Endothelial cell of umbilical vein (primary cell): ENCODE data around the gene CCDC82. TPM values are rescaled to one million over a fixed set of nuclear protein-coding genes. Genes with fewer than 3 reads are reported as not detected.

Experiments used
- BruUV-seq: library from RNA; stranded (reverse); fragments of 400-500 nt; replicated peaks from 2 replicates; lab custom pipeline; 2021; lab: Mats Ljungman, UMichigan
- CTCF ChIA-PET: fragments of 300-600, 350-600 bp; sonication (Branson Sonifier 250); formaldehyde crosslinking; loops from one replicate; lab custom pipeline; 2021; ENCODE audit warnings: antibody characterized with exemption, inconsistent platforms; lab: Charles Lee
- POLR2A ChIA-PET: fragments of 300-600, 350-600 bp; sonication (Branson Sonifier 250); formaldehyde crosslinking; loops from one replicate; lab custom pipeline; 2021; ENCODE audit warnings: antibody characterized with exemption, inconsistent platforms; lab: Charles Lee
- DNase-seq: peaks from one replicate; pipeline ENCODE4 v3.0.0-alpha.2; 2011; ENCODE audit warnings: low read depth, low spot score
- FAIRE-seq: peaks from 2 replicates; lab custom pipeline; 2011; peaks lifted over from hg19 to GRCh38; lab: Jason Lieb, UNC
- H2AFZ ChIP-seq: 2 replicates; pipeline ENCODE4 v1.6.0; 2012; ENCODE audit warnings: low read depth, low read length, control low read depth, inconsistent platforms
- H3K27ac ChIP-seq: 2 replicates; pipeline ENCODE4 v1.5.1; 2011; ENCODE audit warnings: low read depth, mild to moderate bottlenecking, control low read depth, low read length, moderate library complexity; ENCODE audit not compliant: insufficient read depth
- H3K27me3 ChIP-seq, 2 experiments: 2 replicates each; pipeline versions ENCODE4 v1.6.0 to v1.6.1; 2011; ENCODE audit warnings: low read length in 2 of 2, mixed read lengths in 1 of 2; ENCODE audit not compliant: control insufficient read depth in 2 of 2, insufficient read depth in 2 of 2
- H3K36me3 ChIP-seq, 2 experiments: 2 replicates in 1 of 2; 3 replicates in 1 of 2; pipeline ENCODE4 v1.5.1; 2011; ENCODE audit warnings: low read length in 2 of 2, mild to moderate bottlenecking in 1 of 2, moderate library complexity in 1 of 2; ENCODE audit not compliant: control insufficient read depth in 2 of 2, insufficient read depth in 2 of 2; ENCODE audit errors: extremely low read depth in 1 of 2
- H3K4me1 ChIP-seq: 3 replicates; pipeline ENCODE4 v1.5.1; 2011; ENCODE audit warnings: mild to moderate bottlenecking, low read length; ENCODE audit not compliant: control insufficient read depth, insufficient read depth; ENCODE audit errors: extremely low read depth
- H3K4me2 ChIP-seq: 2 replicates; pipeline ENCODE4 v1.6.1; 2011; ENCODE audit warnings: low read length, control low read depth, mixed read lengths; ENCODE audit not compliant: insufficient read depth
- H3K4me3 ChIP-seq, 3 experiments: fragments of 200-600 bp in 1 of 3; sonication (generic), shearing (Covaris generic) in 1 of 3; replicated peaks in 1 of 3; 2 replicates each; pipeline ENCODE4 v1.5.1; 2011 to 2016; ENCODE audit warnings: control low read depth in 3 of 3, low read length in 3 of 3, mild to moderate bottlenecking in 2 of 3, inconsistent platforms in 1 of 3, low read depth in 1 of 3, moderate library complexity in 1 of 3; ENCODE audit not compliant: insufficient read depth in 1 of 3
- H3K79me2 ChIP-seq: 2 replicates; pipeline ENCODE4 v1.6.0; 2012; ENCODE audit warnings: low read length, inconsistent platforms; ENCODE audit not compliant: control insufficient read depth, insufficient read depth
- H3K9ac ChIP-seq: replicated peaks from 2 replicates; pipeline ENCODE3; 2011; ENCODE audit warnings: low read length, control low read depth; ENCODE audit not compliant: insufficient read depth; ENCODE audit errors: extremely low read depth
- H3K9me1 ChIP-seq: replicated peaks from 3 replicates; pipeline ENCODE4 v1.6.0; 2011; ENCODE audit warnings: mild to moderate bottlenecking, low read length; ENCODE audit not compliant: control insufficient read depth, insufficient read depth; ENCODE audit errors: extremely low read depth
- H3K9me3 ChIP-seq: replicated peaks from 2 replicates; pipeline ENCODE4 v1.5.1; 2012; ENCODE audit warnings: low read length, inconsistent platforms; ENCODE audit not compliant: control insufficient read depth, insufficient read depth
- H4K20me1 ChIP-seq: replicated peaks from 2 replicates; pipeline ENCODE3; 2011; ENCODE audit warnings: mild to moderate bottlenecking, low read length; ENCODE audit not compliant: control insufficient read depth, insufficient read depth; ENCODE audit errors: extremely low read depth
- EZH2 ChIP-seq: IDR thresholded peaks from 2 replicates; pipeline ENCODE4 v1.6.1; 2012; ENCODE audit warnings: borderline replicate concordance, low read depth, mild to moderate bottlenecking, moderate library complexity, low read length, inconsistent platforms; ENCODE audit not compliant: severe bottlenecking
- FOS ChIP-seq: IDR thresholded peaks from 2 replicates; pipeline ENCODE4 v1.6.1; 2011; ENCODE audit warnings: mild to moderate bottlenecking, low read length, moderate library complexity, borderline replicate concordance; ENCODE audit not compliant: insufficient read depth
- GATA2 ChIP-seq: IDR thresholded peaks from 2 replicates; pipeline ENCODE4 v1.7.0; 2011; ENCODE audit warnings: low read depth, mild to moderate bottlenecking, moderate library complexity, mixed read lengths, low read length; ENCODE audit not compliant: insufficient read length, insufficient read depth
- JUN ChIP-seq: IDR thresholded peaks from 2 replicates; pipeline ENCODE4 v1.6.1; 2011; ENCODE audit warnings: borderline replicate concordance, low read depth; ENCODE audit not compliant: insufficient read length, insufficient read depth
- MYC ChIP-seq: IDR thresholded peaks from one replicate; pipeline ENCODE4 v1.6.1; 2011; ENCODE audit warnings: mild to moderate bottlenecking, low read depth, low read length
- POLR2A ChIP-seq: IDR thresholded peaks from 2 replicates; pipeline ENCODE4 v1.6.1; 2012; ENCODE audit warnings: low read depth, mild to moderate bottlenecking, control low read depth, low read length
- POLR2AphosphoS5 ChIP-seq: IDR thresholded peaks from 2 replicates; pipeline ENCODE4 v1.6.1; 2012; ENCODE audit warnings: low read depth, mild to moderate bottlenecking, control low read depth, low read length, moderate library complexity; ENCODE audit not compliant: insufficient read depth
- dilution Hi-C: fragments of 300-500 bp; cut with MboI; formaldehyde crosslinking; loops from one replicate; pipeline ENCODE4 v1.15.0; 2019; ENCODE audit warnings: low sequenced_read_pairs; ENCODE audit not compliant: extremely low pct_ligation_motif_present
- intact Hi-C: fragments of 100-400 bp; cut with micrococcal nuclease; formaldehyde crosslinking; loops from one replicate; pipeline ENCODE4 v1.10.0; 2022
- polyA plus RNA-seq, 4 experiments: library from polyadenylated mRNA; depleted of rRNA in 3 of 4; stranded (reverse) in 3 of 4; unstranded in 1 of 4; fragments of >200 nt; gene quantifications; 2 replicates each; pipeline versions ENCODE4 v1.2.1 to v1.2.3, GENCODE V29; 2011 to 2012; ENCODE audit warnings: missing spikeins in 1 of 4
- total RNA-seq: library from RNA; stranded (reverse); gene quantifications from 2 replicates; pipeline ENCODE4 v1.2.3, GENCODE V29; 2021
- TF ChIP-seq, protein P1 (sequence below): IDR thresholded peaks from 2 replicates; pipeline ENCODE4 v1.6.1; 2011; ENCODE audit not compliant: insufficient read depth, insufficient read length
- TF ChIP-seq, protein P2 (sequence below), 2 donors: IDR thresholded peaks; 1 replicate in 1 of 2; 2 replicates in 1 of 2; pipeline ENCODE4 v1.5.1; 2011; ENCODE audit warnings: low read length in 2 of 2, mild to moderate bottlenecking in 2 of 2, moderate library complexity in 2 of 2, control low read depth in 1 of 2, inconsistent platforms in 1 of 2, low read depth in 1 of 2; ENCODE audit not compliant: insufficient read depth in 1 of 2; ENCODE audit errors: extremely low read depth in 1 of 2

The CCDC82 gene
- total and polyA plus RNA-seq, 2 donors (not counting 3 experiments of a cell fraction or from before 2014, with no cell fraction given): 8.1 to 33.4 TPM

DNA sequence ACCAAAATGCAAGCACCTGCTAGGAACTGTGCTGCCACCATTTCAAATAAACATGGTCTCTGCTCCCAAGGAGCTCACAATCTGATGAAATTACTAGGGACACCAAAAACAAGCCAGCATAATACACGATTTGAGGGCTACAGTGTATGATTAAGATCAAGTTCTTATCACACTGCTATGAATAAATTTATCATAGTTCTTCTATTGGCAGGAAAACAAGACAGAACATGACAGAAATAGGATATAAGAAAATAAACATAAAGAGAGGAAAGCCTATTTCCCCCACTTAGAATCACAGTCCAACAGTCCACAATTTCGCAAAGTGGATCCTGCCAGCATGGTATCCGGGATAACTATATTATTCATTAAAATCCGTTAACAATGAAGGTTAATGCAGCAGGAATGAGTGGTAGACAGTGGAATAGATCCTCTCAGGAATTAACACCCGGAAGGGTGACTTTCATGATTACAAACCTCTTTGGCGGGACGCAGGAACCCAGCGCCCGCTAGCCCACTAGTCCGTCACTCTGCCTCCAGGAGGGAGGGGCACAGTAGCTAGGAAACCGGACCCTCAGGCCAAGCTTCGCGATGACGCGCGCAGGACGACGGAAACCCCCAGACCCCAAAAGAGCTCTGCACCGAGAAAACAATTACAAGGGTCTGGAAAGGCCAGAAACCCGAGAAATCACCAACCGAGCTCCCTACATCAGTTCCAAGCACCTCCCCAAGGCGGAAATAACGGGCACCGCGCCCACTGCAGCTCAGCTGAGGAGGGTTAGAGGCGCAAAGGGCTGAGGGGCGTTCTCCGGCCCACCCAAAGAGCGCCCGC lies 607 bp downstream of the CCDC82 start:
- TSS peak; percentile 46 for BruUV-seq
- peak overlapping the region; percentile 84 to 98 (median 94) for H3K4me3 ChIP-seq
- peak overlapping the region; percentile 61 for H3K27ac ChIP-seq
- no peaks in the 10 kb centered on the region for H3K9me3 ChIP-seq
- peaks cover 19% of the 10 kb centered on the region for H3K4me1 ChIP-seq
- intact Hi-C loops: loop anchor here (1.0 to 2.0 kb wide), 4 partner anchors 46 to 472 kb away; partner anchors contain the start of genes MAML2 and MTMR2
- peak overlapping the region; percentile 97 for H3K9ac ChIP-seq
- H3K27me3 ChIP-seq: no peaks in the 10 kb centered on the region
- FAIRE-seq (peak; percentile 38), DNase-seq (peak; percentile 65)
- H2AFZ ChIP-seq: peak overlapping the region; percentile 78
- peaks cover 44% of the 10 kb centered on the region for H3K79me2 ChIP-seq
- TF ChIP-seq POLR2A: no peak
- no peak for TF ChIP-seq EZH2
- TF ChIP-seq, protein P1, sequence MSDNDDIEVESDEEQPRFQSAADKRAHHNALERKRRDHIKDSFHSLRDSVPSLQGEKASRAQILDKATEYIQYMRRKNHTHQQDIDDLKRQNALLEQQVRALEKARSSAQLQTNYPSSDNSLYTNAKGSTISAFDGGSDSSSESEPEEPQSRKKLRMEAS: no peak
- TF ChIP-seq MYC: no peak
- TF ChIP-seq JUN: no peak
- TF ChIP-seq POLR2AphosphoS5: no peak
- TF ChIP-seq FOS: no peak
- TF ChIP-seq, protein P2, sequence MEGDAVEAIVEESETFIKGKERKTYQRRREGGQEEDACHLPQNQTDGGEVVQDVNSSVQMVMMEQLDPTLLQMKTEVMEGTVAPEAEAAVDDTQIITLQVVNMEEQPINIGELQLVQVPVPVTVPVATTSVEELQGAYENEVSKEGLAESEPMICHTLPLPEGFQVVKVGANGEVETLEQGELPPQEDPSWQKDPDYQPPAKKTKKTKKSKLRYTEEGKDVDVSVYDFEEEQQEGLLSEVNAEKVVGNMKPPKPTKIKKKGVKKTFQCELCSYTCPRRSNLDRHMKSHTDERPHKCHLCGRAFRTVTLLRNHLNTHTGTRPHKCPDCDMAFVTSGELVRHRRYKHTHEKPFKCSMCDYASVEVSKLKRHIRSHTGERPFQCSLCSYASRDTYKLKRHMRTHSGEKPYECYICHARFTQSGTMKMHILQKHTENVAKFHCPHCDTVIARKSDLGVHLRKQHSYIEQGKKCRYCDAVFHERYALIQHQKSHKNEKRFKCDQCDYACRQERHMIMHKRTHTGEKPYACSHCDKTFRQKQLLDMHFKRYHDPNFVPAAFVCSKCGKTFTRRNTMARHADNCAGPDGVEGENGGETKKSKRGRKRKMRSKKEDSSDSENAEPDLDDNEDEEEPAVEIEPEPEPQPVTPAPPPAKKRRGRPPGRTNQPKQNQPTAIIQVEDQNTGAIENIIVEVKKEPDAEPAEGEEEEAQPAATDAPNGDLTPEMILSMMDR (IDR thresholded peaks at IDR 0.05; ENCODE audit: extremely low read depth in 1 of 2, insufficient read depth in 1 of 2, low read depth in 1 of 2, low read length in 2 of 2): no peak
- TF ChIP-seq GATA2: no peak
- peak overlapping the region; percentile 99 for H3K4me2 ChIP-seq
- CTCF ChIA-PET: interaction anchor here (0.6 to 4.6 kb wide), 14 partner anchors 47 to 599 kb away, joined by 3 to 36 read pairs (median 5); partner anchors contain the start of genes FAM76B and MAML2
- H3K36me3 ChIP-seq: peaks cover 0 to 2% of the 10 kb centered on the region in 2 experiments
- POLR2A ChIA-PET: interaction anchor here (0.5 to 1.4 kb wide), 7 partner anchors 46 to 1605 kb away, joined by 3 to 8 read pairs (median 3); partner anchors contain the start of gene MAML2
- dilution Hi-C loops: no loop called here
- no peaks in the 10 kb centered on the region for H4K20me1 ChIP-seq
- no peaks in the 10 kb centered on the region for H3K9me1 ChIP-seq
